Thoracic aorta endothelial cell (primary cell): ENCODE measurements around the gene C10orf88. TPM values are rescaled to one million over a fixed set of nuclear protein-coding genes. Genes with fewer than 3 reads are reported as not detected.

Source experiments
- total RNA-seq: library from RNA; depleted of rRNA; stranded (reverse); fragments of >200 nt; gene quantifications from 2 replicates; pipeline ENCODE4 v1.2.3, GENCODE V29; 2012

C10orf88 gene
- total RNA-seq, result 13.4 and 14.8 TPM in 2 replicates

DNA sequence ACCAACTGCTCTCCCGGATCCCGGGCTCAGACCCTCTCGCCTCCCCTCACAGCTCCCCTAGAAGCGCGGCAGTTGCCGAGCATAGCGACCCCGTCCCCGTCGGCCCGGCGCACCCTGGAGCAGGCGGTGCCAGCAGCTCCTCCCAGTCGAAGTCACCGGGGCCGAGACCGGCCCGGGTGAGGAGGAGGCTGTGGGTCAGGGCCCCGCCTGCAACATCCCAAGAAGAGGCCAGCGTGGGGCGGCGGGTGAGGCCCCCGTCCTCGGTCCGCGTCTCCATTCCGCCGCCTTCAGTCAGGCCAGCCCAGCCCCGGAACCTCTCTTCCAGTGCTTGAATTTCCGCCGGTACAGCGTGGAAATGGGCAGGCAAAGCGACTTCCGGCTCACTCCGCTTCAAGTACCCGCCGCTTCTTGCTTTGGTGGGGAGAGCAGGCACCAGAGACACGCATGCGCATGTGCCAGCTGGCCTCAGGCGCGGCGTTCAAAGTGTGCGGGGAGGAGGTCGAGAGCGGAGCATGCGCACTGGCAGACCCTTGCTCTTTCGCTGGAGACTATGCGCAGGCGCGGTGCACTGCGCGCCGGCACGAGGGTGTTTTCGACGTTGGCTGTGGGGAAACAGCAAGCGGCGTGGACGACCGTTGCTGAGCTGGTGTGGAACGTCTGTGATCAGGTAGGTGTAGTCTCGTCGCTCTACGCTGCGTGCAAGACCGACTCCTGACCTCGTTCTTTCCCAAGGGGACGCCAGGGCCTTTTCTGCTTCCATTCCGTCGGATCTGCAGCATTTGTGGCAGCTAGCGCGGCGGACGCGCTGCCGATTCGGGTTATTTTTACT is at the start of gene C10orf88:
Gene C10orf88, minus strand, starts transcription at position 326 of the 829 bp plus-strand sequence. Its CDS starts 49 bp downstream, at position 277.

DNA sequence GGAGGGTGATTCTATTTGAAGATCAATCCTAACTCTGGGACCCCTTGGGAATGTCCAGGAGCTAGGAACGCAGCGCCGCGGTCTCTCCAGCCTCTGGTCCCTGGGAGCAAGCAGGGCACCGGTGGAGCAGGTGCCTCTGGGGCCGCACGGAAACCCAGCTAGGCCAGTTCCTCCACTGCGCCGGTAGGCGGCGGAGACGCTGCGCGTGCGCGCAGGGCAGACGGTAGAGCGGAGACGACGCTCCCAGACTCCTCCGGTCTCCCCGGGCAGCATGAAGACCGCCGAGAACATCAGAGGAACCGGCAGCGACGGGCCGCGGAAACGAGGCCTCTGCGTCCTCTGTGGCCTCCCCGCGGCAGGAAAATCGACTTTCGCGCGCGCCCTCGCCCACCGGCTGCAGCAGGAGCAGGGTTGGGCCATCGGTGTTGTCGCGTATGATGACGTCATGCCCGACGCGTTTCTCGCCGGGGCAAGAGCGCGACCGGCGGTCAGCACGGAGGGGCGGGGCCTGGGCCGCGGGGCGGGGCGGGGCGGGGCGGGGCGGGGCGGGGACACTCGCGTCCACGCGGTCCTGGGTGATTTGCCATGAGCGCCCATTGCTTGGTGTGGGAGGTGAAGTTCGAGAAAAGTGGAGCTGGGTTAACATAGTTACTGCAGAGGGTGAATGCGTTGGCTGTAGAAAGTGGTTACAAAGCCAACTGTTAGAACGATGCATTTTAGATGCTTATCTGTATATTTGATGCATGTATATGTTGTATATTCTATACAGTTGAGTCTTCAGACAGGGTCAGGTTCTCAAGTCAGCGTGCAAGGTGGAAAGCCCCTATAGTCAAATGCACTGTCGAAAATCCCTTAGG is 26.4 kb upstream of the C10orf88 start, which contains the start of gene PSTK:
Gene PSTK, plus strand, starts transcription at position 193 of the 857 bp plus-strand sequence. Its CDS starts 79 bp downstream, at position 272.

DNA sequence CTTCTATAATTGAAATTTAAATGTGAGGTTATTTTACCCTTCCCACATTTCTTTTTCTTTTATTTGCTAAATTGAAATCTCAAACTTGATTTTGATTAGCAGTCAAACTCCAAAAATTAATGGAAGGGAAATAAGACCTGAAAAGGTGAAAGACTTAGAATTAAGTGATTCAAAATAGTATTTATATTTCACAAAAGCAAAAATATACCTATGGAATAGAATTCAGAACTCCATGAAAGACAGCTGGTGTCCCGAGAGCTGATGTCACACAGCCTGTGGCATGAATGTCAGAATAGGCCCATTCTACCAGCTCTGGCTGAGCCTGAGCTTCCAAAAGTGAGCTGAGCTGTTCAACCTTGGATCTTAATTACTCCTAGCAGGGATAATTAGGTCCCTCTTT is 43.7 kb downstream of the C10orf88 start, which contains the start of gene FAM24A:
Gene FAM24A, plus strand, starts transcription at position 301 of the 400 bp plus-strand sequence. CDS start 1,025 bp downstream, outside the sequence.

Other genes with a start within 250 kb of the C10orf88 start
- gene CUZD1, start 108.4 kb downstream of the C10orf88 start, total RNA-seq, result 2.1 TPM in 2 replicates
- gene FAM24B, start 74.6 kb downstream of the C10orf88 start, total RNA-seq, result 10.6 and 14.1 TPM in 2 replicates
- gene FAM24A, start 43.6 kb downstream of the C10orf88 start, total RNA-seq, result not detected in 2 replicates
- 2.8 and 3.2 TPM in 2 replicates for gene PSTK, start 26.2 kb upstream of the C10orf88 start, total RNA-seq
- 12.8 and 16.1 TPM in 2 replicates for gene IKZF5, start 54.6 kb upstream of the C10orf88 start, total RNA-seq
- 8.0 and 12.2 TPM in 2 replicates for gene ACADSB, start 54.8 kb upstream of the C10orf88 start, total RNA-seq
- not detected in 2 replicates for gene HMX3, start 181.7 kb upstream of the C10orf88 start, total RNA-seq
- not detected in 2 replicates for gene HMX2, start 193.9 kb upstream of the C10orf88 start, total RNA-seq
- gene BUB3, start 200.2 kb upstream of the C10orf88 start, total RNA-seq, result 228 and 267 TPM in 2 replicates